NT2/D1 (cell line): ENCODE results near the gene PATJ.
"Not testable (repeated sequence)": the region's sequence is repeated elsewhere in the genome, so short reads cannot be mapped to it uniquely, and the experiment has no call there.

ENCODE experiments used
- DNase-seq: peaks from one replicate; pipeline ENCODE4 v3.0.0-alpha.2; 2011; ENCODE audit warnings: low read depth, low spot score
- H3K27me3 ChIP-seq: 2 replicates; pipeline ENCODE4 v1.6.0; 2011; ENCODE audit warnings: mild to moderate bottlenecking; ENCODE audit not compliant: insufficient read length, insufficient read depth
- H3K36me3 ChIP-seq: 2 replicates; pipeline ENCODE4 v1.6.1; 2011; ENCODE audit warnings: mild to moderate bottlenecking, low read length, mixed read lengths; ENCODE audit not compliant: insufficient read depth, insufficient read length
- H3K4me1 ChIP-seq: 2 replicates; pipeline ENCODE4 v1.5.1; 2011; ENCODE audit not compliant: insufficient read depth, insufficient read length
- H3K4me3 ChIP-seq: 2 replicates; pipeline ENCODE4 v1.5.1; 2011; ENCODE audit warnings: low read depth; ENCODE audit not compliant: insufficient read length
- H3K9ac ChIP-seq: 2 replicates; pipeline ENCODE4 v1.6.0; 2011; ENCODE audit warnings: low read depth; ENCODE audit not compliant: insufficient read length
- H3K9me3 ChIP-seq: 2 replicates; pipeline ENCODE4 v1.5.1; 2011; ENCODE audit warnings: mild to moderate bottlenecking, low read length; ENCODE audit not compliant: insufficient read depth
- SUZ12 ChIP-seq: IDR thresholded peaks from 2 replicates; pipeline ENCODE4 v1.6.1; 2011; ENCODE audit not compliant: insufficient read length, insufficient read depth; ENCODE audit errors: extremely low read depth
- YY1 ChIP-seq: IDR thresholded peaks from 2 replicates; pipeline ENCODE4 v1.6.1; 2011; ENCODE audit not compliant: insufficient read length, insufficient read depth
- ZNF274 ChIP-seq: IDR thresholded peaks from 2 replicates; pipeline ENCODE4 v1.6.1; 2011; ENCODE audit warnings: mild to moderate bottlenecking, low read depth, low read length

The PATJ gene

DNA sequence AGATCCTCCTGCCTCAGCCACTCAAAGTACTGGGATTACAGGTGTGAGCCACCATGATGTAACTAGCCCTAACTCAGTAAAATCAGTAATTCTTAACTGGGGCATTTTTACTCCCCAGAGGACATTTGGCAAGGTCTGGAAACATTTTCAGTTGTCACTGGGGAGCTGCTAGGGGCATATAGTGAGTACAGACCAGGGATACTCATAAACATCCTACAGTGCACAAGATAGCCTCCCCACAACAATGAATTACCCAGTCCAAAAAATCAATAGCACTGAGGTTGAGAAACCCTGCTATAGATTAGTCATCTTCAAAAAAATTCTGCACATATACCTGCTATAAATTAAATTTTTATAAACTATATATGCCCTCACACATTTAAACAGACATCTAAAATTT lies 30.3 kb upstream of the PATJ start:
- H3K4me3 ChIP-seq = no peak overlapping the region
- no peak for DNase-seq
- no peak overlapping the region for H3K9ac ChIP-seq
- H3K4me1 ChIP-seq = no peaks in the 10 kb centered on the region
- TF ChIP-seq ZNF274 (no peak), SUZ12 (no peak), YY1 (no peak)
- H3K36me3 ChIP-seq = peaks cover 46% of the 10 kb centered on the region
- no peaks in the 10 kb centered on the region for H3K9me3 ChIP-seq
- no peaks in the 10 kb centered on the region for H3K27me3 ChIP-seq

- not testable (repeated sequence) for H3K4me3 ChIP-seq, H3K27me3 ChIP-seq, H3K4me1 ChIP-seq, H3K9me3 ChIP-seq, DNase-seq, H3K9ac ChIP-seq
- H3K36me3 ChIP-seq = peaks cover 45% of the 10 kb centered on the region
Observed at GRCh38 chr1:61718996-61719663, 23.1 kb upstream of the PATJ start.

DNA sequence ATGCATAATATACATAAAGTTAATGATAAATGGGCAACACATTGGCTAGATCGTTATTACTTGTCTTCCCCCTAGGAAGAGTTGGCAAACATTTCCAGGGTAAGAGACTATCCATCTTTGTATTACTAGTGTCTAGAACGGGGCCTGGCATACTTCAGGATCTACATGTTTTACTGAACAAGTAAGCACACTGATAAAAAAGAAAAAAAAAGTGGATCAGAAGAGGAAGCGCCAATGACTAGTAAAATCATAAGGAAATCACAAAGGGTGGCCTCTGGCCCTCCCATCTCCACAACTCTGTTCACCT lies 17.8 kb upstream of the PATJ start:
- Histone ChIP-seq H3K4me1 (no peaks in the 10 kb centered on the region), H3K27me3 (no peaks in the 10 kb centered on the region), H3K9ac (peak overlapping the region; percentile 97), H3K36me3 (peaks cover 29% of the 10 kb centered on the region), H3K9me3 (no peaks in the 10 kb centered on the region), H3K4me3 (peak overlapping the region; percentile 93)
- TF ChIP-seq YY1 (no peak), SUZ12 (no peak), ZNF274 (no peak)
- no peak for DNase-seq

- TF ChIP-seq YY1 = peak; percentile 96
- no peak for TF ChIP-seq SUZ12
- H3K36me3 ChIP-seq = peaks cover 27% of the 10 kb centered on the region
- no peaks in the 10 kb centered on the region for H3K9me3 ChIP-seq
- H3K4me3 ChIP-seq = peak within 1 kb of the TSS; percentile 93
- DNase-seq = peak; percentile 92
- peak within 1 kb of the TSS; percentile 97 for H3K9ac ChIP-seq
- H3K4me1 ChIP-seq = no peaks in the 10 kb centered on the region
- H3K27me3 ChIP-seq = no peaks in the 10 kb centered on the region
Observed at GRCh38 chr1:61724813-61725694, 17.2 kb upstream of the PATJ start, which contains the start of gene TM2D1. Gene TM2D1, minus strand, starts transcription at chr1:61725141. Its CDS starts 21 bp downstream, at chr1:61725120.

- H3K9me3 ChIP-seq = no peaks in the 10 kb centered on the region
- TF ChIP-seq SUZ12 (no peak), YY1 (no peak), ZNF274 (no peak)
- DNase-seq = no peak
- H3K4me3 ChIP-seq = no peak overlapping the region
- H3K27me3 ChIP-seq = no peaks in the 10 kb centered on the region
- no peak overlapping the region for H3K9ac ChIP-seq
- no peaks in the 10 kb centered on the region for H3K4me1 ChIP-seq
- H3K36me3 ChIP-seq = peaks cover 10% of the 10 kb centered on the region
Observed at GRCh38 chr1:61727544-61727943, 14.7 kb upstream of the PATJ start.

- H3K9me3 ChIP-seq, H3K9ac ChIP-seq, DNase-seq, H3K4me3 ChIP-seq, H3K4me1 ChIP-seq, H3K36me3 ChIP-seq, H3K27me3 ChIP-seq: not testable (repeated sequence)
Observed at GRCh38 chr1:61730679-61731078, 11.6 kb upstream of the PATJ start.

DNA sequence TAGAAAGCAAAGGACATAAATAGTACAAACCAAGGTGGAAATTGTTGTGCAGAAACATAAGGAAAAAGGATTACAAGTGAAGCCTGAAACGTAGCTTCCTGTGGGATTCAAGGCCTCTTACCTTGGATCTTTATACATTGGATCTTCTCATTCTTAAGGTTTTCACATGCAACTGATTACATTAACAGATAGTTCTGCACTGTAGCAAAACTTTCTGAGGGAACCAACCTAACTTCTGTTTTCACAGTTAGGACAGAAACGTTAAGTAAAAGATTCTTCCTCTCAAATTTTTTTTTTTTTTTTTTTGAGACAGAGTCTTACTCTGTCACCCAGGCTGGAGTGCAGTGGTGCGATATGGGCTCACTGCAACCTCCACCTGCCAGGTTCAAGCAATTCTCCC lies 9.6 kb upstream of the PATJ start:
- H3K9ac ChIP-seq = no peak overlapping the region
- TF ChIP-seq YY1 = no peak
- no peak for TF ChIP-seq SUZ12
- no peak for TF ChIP-seq ZNF274
- no peak for DNase-seq
- no peak overlapping the region for H3K4me3 ChIP-seq
- H3K4me1 ChIP-seq = no peaks in the 10 kb centered on the region
- no peaks in the 10 kb centered on the region for H3K9me3 ChIP-seq
- no peaks in the 10 kb centered on the region for H3K27me3 ChIP-seq
- no peaks in the 10 kb centered on the region for H3K36me3 ChIP-seq
